Sigmoid colon (tissue), 4 donors: ENCODE data around the gene TYMS.

Experiments used
- EP300 ChIP-seq, 4 donors: sonication (generic); formaldehyde crosslinking; IDR thresholded peaks; one replicate each; pipeline ENCODE4 v1.6.1; 2017; ENCODE audit warnings: antibody characterized with exemption in 4 of 4
- POLR2A ChIP-seq, 2 donors: fragments of 450-650 bp; IDR thresholded peaks; one replicate each; pipeline ENCODE4 v1.6.1; 2016; ENCODE audit warnings: antibody characterized with exemption in 2 of 2, mild to moderate bottlenecking in 2 of 2, moderate library complexity in 2 of 2
- TF ChIP-seq, protein P1 (sequence below), 4 experiments: fragments of 450-650 bp in 3 of 4; fragments of 200-600 bp in 1 of 4; IDR thresholded peaks; one replicate each; pipeline ENCODE4 v1.5.1; 2016 to 2019; ENCODE audit warnings: antibody characterized with exemption in 4 of 4, mild to moderate bottlenecking in 3 of 4, moderate library complexity in 2 of 4

- TF ChIP-seq POLR2A (IDR thresholded peaks at IDR 0.05), result no peak
- TF ChIP-seq, protein P1, sequence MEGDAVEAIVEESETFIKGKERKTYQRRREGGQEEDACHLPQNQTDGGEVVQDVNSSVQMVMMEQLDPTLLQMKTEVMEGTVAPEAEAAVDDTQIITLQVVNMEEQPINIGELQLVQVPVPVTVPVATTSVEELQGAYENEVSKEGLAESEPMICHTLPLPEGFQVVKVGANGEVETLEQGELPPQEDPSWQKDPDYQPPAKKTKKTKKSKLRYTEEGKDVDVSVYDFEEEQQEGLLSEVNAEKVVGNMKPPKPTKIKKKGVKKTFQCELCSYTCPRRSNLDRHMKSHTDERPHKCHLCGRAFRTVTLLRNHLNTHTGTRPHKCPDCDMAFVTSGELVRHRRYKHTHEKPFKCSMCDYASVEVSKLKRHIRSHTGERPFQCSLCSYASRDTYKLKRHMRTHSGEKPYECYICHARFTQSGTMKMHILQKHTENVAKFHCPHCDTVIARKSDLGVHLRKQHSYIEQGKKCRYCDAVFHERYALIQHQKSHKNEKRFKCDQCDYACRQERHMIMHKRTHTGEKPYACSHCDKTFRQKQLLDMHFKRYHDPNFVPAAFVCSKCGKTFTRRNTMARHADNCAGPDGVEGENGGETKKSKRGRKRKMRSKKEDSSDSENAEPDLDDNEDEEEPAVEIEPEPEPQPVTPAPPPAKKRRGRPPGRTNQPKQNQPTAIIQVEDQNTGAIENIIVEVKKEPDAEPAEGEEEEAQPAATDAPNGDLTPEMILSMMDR (IDR thresholded peaks at IDR 0.05), result no peak
- no peak for TF ChIP-seq EP300 (IDR thresholded peaks at IDR 0.05)
Measured at GRCh38 chr18:653512-653911, 3.9 kb upstream of the TYMS start.
